HG03064 (cell line): ENCODE measurements around the gene ATXN2L.

ENCODE experiments used
- ATAC-seq: cut with Tn5 transposase; IDR thresholded peaks from one replicate; pipeline ENCODE4 v1.9.1; 2021; ENCODE audit warnings: low read depth; ENCODE audit not compliant: unreplicated experiment

ATXN2L gene

GRCh38 chr16:28883221-28883996, 60.6 kb downstream of the ATXN2L start:
- no peak for ATAC-seq

- no peak for ATAC-seq
Observed at GRCh38 chr16:28884045-28884444, 61.2 kb downstream of the ATXN2L start.
